ENCODE results near the gene SAMM50.
"Not testable (repeated sequence)": the region's sequence is repeated elsewhere in the genome, so short reads cannot be mapped to it uniquely, and the experiment has no call there.

The SAMM50 gene

GRCh38 chr22:44005524-44005923 lies 50.3 kb downstream of the SAMM50 start:
- H3K9me3 ChIP-seq: no peaks in the 10 kb centered on the region
- DNase-seq (ENCODE audit: low spot score in 2 of 2): no peak
- no peaks in the 10 kb centered on the region; the same call in 1 of the 2 replicates for H3K36me3 ChIP-seq (replicated peaks)
- no peak overlapping the region for H3K4me3 ChIP-seq
- in situ Hi-C loops (cut with MboI; ENCODE audit: low sequenced_read_pairs): no loop called here
- no peaks in the 10 kb centered on the region for H3K4me1 ChIP-seq
- no peaks in the 10 kb centered on the region for H3K27me3 ChIP-seq (ENCODE audit: low read depth)

DNA sequence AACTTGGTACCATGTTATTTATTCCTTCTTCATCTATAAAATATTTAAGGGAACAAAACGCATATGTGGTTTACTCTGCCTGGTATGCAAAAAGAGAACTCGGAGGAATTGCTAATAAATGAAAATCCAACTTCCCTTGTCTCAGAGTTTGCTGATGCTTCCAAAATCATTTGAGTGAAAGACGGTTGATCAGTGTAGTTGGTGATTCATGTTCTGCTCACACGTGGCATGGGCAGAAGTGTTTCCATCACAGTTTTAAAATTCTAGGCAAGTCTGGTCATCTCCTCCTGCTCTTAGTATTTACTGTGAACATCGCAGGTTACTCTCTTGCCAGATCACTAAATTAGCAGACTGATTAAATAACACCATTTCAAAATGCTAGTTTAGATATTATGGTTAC lies 56.9 kb downstream of the SAMM50 start:
- no peak for DNase-seq (ENCODE audit: low spot score in 2 of 2)
- in situ Hi-C loops (cut with MboI; ENCODE audit: low sequenced_read_pairs): no loop called here
- peaks cover 7% of the 10 kb centered on the region; the same call in 1 of the 2 replicates for H3K4me1 ChIP-seq
- no peak overlapping the region for H3K4me3 ChIP-seq
- H3K27me3 ChIP-seq (ENCODE audit: low read depth): no peaks in the 10 kb centered on the region
- H3K9me3 ChIP-seq: no peaks in the 10 kb centered on the region
- no peaks in the 10 kb centered on the region for H3K36me3 ChIP-seq (replicated peaks)

- in situ Hi-C loops (cut with MboI; ENCODE audit: low sequenced_read_pairs): no loop called here
- H3K9me3 ChIP-seq: no peaks in the 10 kb centered on the region
- no peaks in the 10 kb centered on the region for H3K27me3 ChIP-seq (ENCODE audit: low read depth)
- no peaks in the 10 kb centered on the region for H3K36me3 ChIP-seq (replicated peaks)
- H3K4me3 ChIP-seq: no peak overlapping the region
- DNase-seq (ENCODE audit: low spot score in 2 of 2): no peak
- peaks cover 7% of the 10 kb centered on the region; the same call in 1 of the 2 replicates for H3K4me1 ChIP-seq
Observed at GRCh38 chr22:44012591-44012990, 57.3 kb downstream of the SAMM50 start.

DNA sequence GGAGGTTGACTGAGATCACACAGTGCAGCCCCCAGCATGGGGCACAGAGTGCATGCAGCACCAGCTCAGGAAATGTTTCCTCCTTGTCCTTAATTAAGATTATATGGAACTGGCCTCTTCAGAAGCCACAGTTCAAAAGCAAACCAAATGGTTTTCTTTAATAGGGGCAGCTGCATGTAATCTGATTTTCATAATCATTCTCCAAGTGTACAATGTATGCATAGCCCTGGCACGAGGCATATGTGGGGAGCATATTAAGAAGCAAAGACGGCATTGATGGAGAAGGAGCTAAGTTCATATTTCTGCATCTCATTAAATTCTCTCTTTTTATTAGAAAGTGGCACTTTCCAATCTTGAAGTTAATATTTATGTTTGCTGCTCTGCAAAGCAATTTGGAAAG lies 59.0 kb downstream of the SAMM50 start:
- Histone ChIP-seq H3K36me3 (replicated peaks) (no peaks in the 10 kb centered on the region), H3K9me3 (no peaks in the 10 kb centered on the region), H3K4me1 (peaks cover 7% of the 10 kb centered on the region; the same call in 1 of the 2 replicates), H3K27me3 (ENCODE audit: low read depth) (no peaks in the 10 kb centered on the region), H3K4me3 (no peak overlapping the region)
- no peak for DNase-seq (ENCODE audit: low spot score in 2 of 2)
- in situ Hi-C loops (cut with MboI; ENCODE audit: low sequenced_read_pairs): no loop called here

- H3K4me1 ChIP-seq; H3K4me3 ChIP-seq; H3K36me3 ChIP-seq (replicated peaks); DNase-seq (ENCODE audit: low spot score in 2 of 2); in situ Hi-C loops (cut with MboI; ENCODE audit: low sequenced_read_pairs); H3K9me3 ChIP-seq; H3K27me3 ChIP-seq (ENCODE audit: low read depth): not testable (repeated sequence)
Observed at GRCh38 chr22:44016586-44016985, 61.3 kb downstream of the SAMM50 start.

GRCh38 chr22:44018594-44018993 lies 63.4 kb downstream of the SAMM50 start:
- DNase-seq (ENCODE audit: low spot score in 2 of 2): no peak
- in situ Hi-C loops (cut with MboI; ENCODE audit: low sequenced_read_pairs): no loop called here
- Histone ChIP-seq H3K36me3 (replicated peaks) (no peaks in the 10 kb centered on the region), H3K4me3 (no peak overlapping the region), H3K9me3 (no peaks in the 10 kb centered on the region), H3K4me1 (peaks cover 20% of the 10 kb centered on the region), H3K27me3 (ENCODE audit: low read depth) (no peaks in the 10 kb centered on the region)

DNA sequence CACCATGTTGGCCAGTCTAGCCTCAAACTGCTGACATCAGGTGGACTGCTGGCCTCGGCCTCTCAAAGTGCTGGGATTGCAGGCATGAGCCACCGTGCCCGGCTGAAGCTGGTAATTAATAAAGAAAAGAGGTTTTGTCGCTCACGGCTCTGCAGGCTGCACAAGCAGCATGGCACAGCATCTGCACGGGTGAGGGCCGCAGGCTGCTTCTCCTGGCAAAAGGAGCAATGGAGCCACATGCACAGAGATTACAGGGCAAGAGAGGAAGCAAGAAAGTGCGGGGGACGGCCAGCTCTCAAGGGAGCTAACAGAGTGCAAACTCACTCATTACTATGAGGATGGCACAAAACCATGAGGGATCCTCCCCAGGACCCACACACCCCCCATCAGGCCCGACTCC lies 64.2 kb downstream of the SAMM50 start:
- Histone ChIP-seq H3K27me3 (ENCODE audit: low read depth) (no peaks in the 10 kb centered on the region), H3K36me3 (replicated peaks) (no peaks in the 10 kb centered on the region), H3K4me3 (no peak overlapping the region), H3K4me1 (peaks cover 22% of the 10 kb centered on the region), H3K9me3 (no peaks in the 10 kb centered on the region)
- in situ Hi-C loops (cut with MboI; ENCODE audit: low sequenced_read_pairs): no loop called here
- DNase-seq (ENCODE audit: low spot score in 2 of 2): no peak

GRCh38 chr22:44019846-44020245 lies 64.6 kb downstream of the SAMM50 start:
- Histone ChIP-seq H3K4me3 (no peak overlapping the region), H3K4me1 (peaks cover 22% of the 10 kb centered on the region), H3K27me3 (ENCODE audit: low read depth) (no peaks in the 10 kb centered on the region), H3K36me3 (replicated peaks) (no peaks in the 10 kb centered on the region), H3K9me3 (no peaks in the 10 kb centered on the region)
- in situ Hi-C loops (cut with MboI; ENCODE audit: low sequenced_read_pairs): no loop called here
- DNase-seq (ENCODE audit: low spot score in 2 of 2): no peak

DNA sequence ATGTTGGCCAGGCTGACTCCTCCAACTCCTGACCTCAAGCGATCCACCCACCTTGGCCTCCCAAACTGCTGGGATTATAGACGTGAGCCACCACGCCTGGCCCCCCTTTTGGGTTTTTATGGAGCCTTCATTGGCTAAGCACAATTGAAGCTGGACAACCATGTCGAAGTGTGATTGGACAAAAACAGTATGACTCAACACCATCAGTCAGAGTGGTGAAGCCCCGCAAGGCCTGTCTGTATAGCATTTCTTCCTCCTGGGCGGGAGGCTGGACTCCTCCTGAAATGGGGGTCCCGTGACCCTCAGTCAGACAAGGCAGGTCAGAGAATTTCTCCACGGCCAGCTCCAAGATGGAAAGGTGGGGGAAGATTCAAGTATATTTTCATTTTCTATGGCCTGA lies 65.7 kb downstream of the SAMM50 start:
- Histone ChIP-seq H3K27me3 (ENCODE audit: low read depth) (no peaks in the 10 kb centered on the region), H3K36me3 (replicated peaks) (no peaks in the 10 kb centered on the region), H3K9me3 (no peaks in the 10 kb centered on the region), H3K4me3 (no peak overlapping the region), H3K4me1 (peaks cover 15% of the 10 kb centered on the region)
- no peak for DNase-seq (ENCODE audit: low spot score in 2 of 2)
- in situ Hi-C loops (cut with MboI; ENCODE audit: low sequenced_read_pairs): no loop called here

- in situ Hi-C loops (cut with MboI; ENCODE audit: low sequenced_read_pairs): no loop called here
- H3K9me3 ChIP-seq: no peaks in the 10 kb centered on the region
- no peaks in the 10 kb centered on the region for H3K36me3 ChIP-seq (replicated peaks)
- peak; percentile 28 to 63 for DNase-seq (ENCODE audit: low spot score in 2 of 2)
- H3K4me1 ChIP-seq: peaks cover 22% of the 10 kb centered on the region
- no peaks in the 10 kb centered on the region for H3K27me3 ChIP-seq (ENCODE audit: low read depth)
- H3K4me3 ChIP-seq: peak overlapping the region; percentile 50
Observed at GRCh38 chr22:44023404-44024287, 68.4 kb downstream of the SAMM50 start.

- H3K36me3 ChIP-seq (replicated peaks): no peaks in the 10 kb centered on the region
- H3K27me3 ChIP-seq (ENCODE audit: low read depth): no peaks in the 10 kb centered on the region
- peaks cover 22% of the 10 kb centered on the region for H3K4me1 ChIP-seq
- peak; percentile 20 to 50 for DNase-seq (ENCODE audit: low spot score in 2 of 2)
- peak within 1 kb of the TSS; percentile 50 for H3K4me3 ChIP-seq
- in situ Hi-C loops (cut with MboI; ENCODE audit: low sequenced_read_pairs): no loop called here
- no peaks in the 10 kb centered on the region for H3K9me3 ChIP-seq
Observed at GRCh38 chr22:44024288-44024921, 69.2 kb downstream of the SAMM50 start, which contains the start of gene PARVB. TSS of gene PARVB (plus strand) at chr22:44024302. CDS start at chr22:44024340, 38 bp downstream.

GRCh38 chr22:44025171-44026065 lies 70.2 kb downstream of the SAMM50 start:
- H3K4me3 ChIP-seq: peak overlapping the region; percentile 50
- peaks cover 22% of the 10 kb centered on the region for H3K4me1 ChIP-seq
- no peaks in the 10 kb centered on the region for H3K27me3 ChIP-seq (ENCODE audit: low read depth)
- no peaks in the 10 kb centered on the region for H3K36me3 ChIP-seq (replicated peaks)
- peak; percentile 29 to 83 for DNase-seq (ENCODE audit: low spot score in 2 of 2)
- in situ Hi-C loops (cut with MboI; ENCODE audit: low sequenced_read_pairs): no loop called here
- H3K9me3 ChIP-seq: no peaks in the 10 kb centered on the region

- DNase-seq (ENCODE audit: low spot score in 2 of 2): peak; percentile 44 to 60
- Histone ChIP-seq H3K9me3 (no peaks in the 10 kb centered on the region), H3K4me1 (peaks cover 22% of the 10 kb centered on the region), H3K4me3 (peak overlapping the region; percentile 50), H3K27me3 (ENCODE audit: low read depth) (no peaks in the 10 kb centered on the region), H3K36me3 (replicated peaks) (no peaks in the 10 kb centered on the region)
- in situ Hi-C loops (cut with MboI; ENCODE audit: low sequenced_read_pairs): no loop called here
Observed at GRCh38 chr22:44026066-44026629, 70.9 kb downstream of the SAMM50 start.
